ENCODE data around the gene TMEM8B.

- TF ChIP-seq, protein P1, sequence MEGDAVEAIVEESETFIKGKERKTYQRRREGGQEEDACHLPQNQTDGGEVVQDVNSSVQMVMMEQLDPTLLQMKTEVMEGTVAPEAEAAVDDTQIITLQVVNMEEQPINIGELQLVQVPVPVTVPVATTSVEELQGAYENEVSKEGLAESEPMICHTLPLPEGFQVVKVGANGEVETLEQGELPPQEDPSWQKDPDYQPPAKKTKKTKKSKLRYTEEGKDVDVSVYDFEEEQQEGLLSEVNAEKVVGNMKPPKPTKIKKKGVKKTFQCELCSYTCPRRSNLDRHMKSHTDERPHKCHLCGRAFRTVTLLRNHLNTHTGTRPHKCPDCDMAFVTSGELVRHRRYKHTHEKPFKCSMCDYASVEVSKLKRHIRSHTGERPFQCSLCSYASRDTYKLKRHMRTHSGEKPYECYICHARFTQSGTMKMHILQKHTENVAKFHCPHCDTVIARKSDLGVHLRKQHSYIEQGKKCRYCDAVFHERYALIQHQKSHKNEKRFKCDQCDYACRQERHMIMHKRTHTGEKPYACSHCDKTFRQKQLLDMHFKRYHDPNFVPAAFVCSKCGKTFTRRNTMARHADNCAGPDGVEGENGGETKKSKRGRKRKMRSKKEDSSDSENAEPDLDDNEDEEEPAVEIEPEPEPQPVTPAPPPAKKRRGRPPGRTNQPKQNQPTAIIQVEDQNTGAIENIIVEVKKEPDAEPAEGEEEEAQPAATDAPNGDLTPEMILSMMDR (IDR thresholded peaks at IDR 0.05; ENCODE audit: low read length) = no peak
- TF ChIP-seq EZH2 (IDR thresholded peaks at IDR 0.05; ENCODE audit: borderline replicate concordance, low read length) = no peak
Measured at GRCh38 chr9:35905912-35906679, 77.1 kb downstream of the TMEM8B start, which contains the start of gene HRCT1.
